HT1080 (cell line): ENCODE measurements around the gene SEC14L1. TPM values are rescaled to one million over a fixed set of nuclear protein-coding genes. Genes with fewer than 3 reads are reported as not detected.

ENCODE experiments used
- DNase-seq: peaks from one replicate; pipeline ENCODE4 v3.0.0-alpha.2; 2015; ENCODE audit warnings: low read depth
- total RNA-seq: library from RNA; depleted of rRNA; stranded (reverse); fragments of >200 nt; shearing (Covaris generic); gene quantifications from 2 replicates; pipeline ENCODE4 v1.2.3, GENCODE V29; 2014

Gene SEC14L1
- total RNA-seq, 1 experiment from 2014 or later = 30.6 TPM

- no peak for DNase-seq
Measured at GRCh38 chr17:77211681-77212080, 70.9 kb downstream of the SEC14L1 start.

- DNase-seq = no peak
Measured at GRCh38 chr17:77212081-77212832, 71.5 kb downstream of the SEC14L1 start.

- DNase-seq = no peak
Measured at GRCh38 chr17:77212833-77213777, 72.3 kb downstream of the SEC14L1 start.

GRCh38 chr17:77213778-77214132, 73.0 kb downstream of the SEC14L1 start:
- DNase-seq = no peak

GRCh38 chr17:77214328-77214727, 73.6 kb downstream of the SEC14L1 start:
- DNase-seq = no peak

GRCh38 chr17:77214743-77215142, 74.0 kb downstream of the SEC14L1 start:
- DNase-seq = peak; percentile 31

GRCh38 chr17:77215281-77215680, 74.5 kb downstream of the SEC14L1 start:
- DNase-seq = no peak

- DNase-seq = no peak
Measured at GRCh38 chr17:77216486-77216885, 75.7 kb downstream of the SEC14L1 start.

GRCh38 chr17:77217123-77217522, 76.4 kb downstream of the SEC14L1 start:
- DNase-seq = no peak

- no peak for DNase-seq
Measured at GRCh38 chr17:77217566-77217965, 76.8 kb downstream of the SEC14L1 start.

- no peak for DNase-seq
Measured at GRCh38 chr17:77218902-77219301, 78.1 kb downstream of the SEC14L1 start.

GRCh38 chr17:77222356-77222755, 81.6 kb downstream of the SEC14L1 start:
- no peak for DNase-seq

GRCh38 chr17:77223642-77224420, 83.1 kb downstream of the SEC14L1 start:
- DNase-seq = no peak

- DNase-seq = no peak
Measured at GRCh38 chr17:77225265-77225664, 84.5 kb downstream of the SEC14L1 start.

GRCh38 chr17:77227461-77228240, 86.9 kb downstream of the SEC14L1 start:
- DNase-seq = no peak

- DNase-seq = no peak
Measured at GRCh38 chr17:77228241-77228752, 87.5 kb downstream of the SEC14L1 start.

- no peak for DNase-seq
Measured at GRCh38 chr17:77228816-77229215, 88.0 kb downstream of the SEC14L1 start.

- DNase-seq = no peak
Measured at GRCh38 chr17:77229786-77230435, 89.1 kb downstream of the SEC14L1 start.

GRCh38 chr17:77230436-77230830, 89.7 kb downstream of the SEC14L1 start:
- DNase-seq = no peak
